GM12878 (cell line): ENCODE results near the gene TPO. TPM values are rescaled to one million over a fixed set of nuclear protein-coding genes. Genes with fewer than 3 reads are reported as not detected.

ENCODE experiments used
- ATAC-seq: fragments of 200-7000 bp; cut with Tn5 transposase; 3 replicates; pipeline ENCODE4 v1.9.1; 2020; ENCODE audit warnings: mild to moderate bottlenecking, moderate library complexity
- BruUV-seq: library from RNA; stranded (reverse); fragments of 400-500 nt; replicated peaks from 2 replicates; lab custom pipeline; 2021; lab: Mats Ljungman, UMichigan
- CTCF ChIA-PET: fragments of 300-600 bp; sonication (Branson Sonifier 250); formaldehyde crosslinking; extraction: SDS; loops from one replicate; lab custom pipeline; 2021; ENCODE audit warnings: inconsistent platforms; lab: Yijun Ruan, JAX
- POLR2A ChIA-PET: fragments of 350-600 bp; formaldehyde crosslinking; extraction: SDS; loops from one replicate; lab custom pipeline; 2021; ENCODE audit warnings: inconsistent platforms; lab: Charles Lee
- RAD21 ChIA-PET: fragments of 300-600 bp; sonication (Branson Sonifier 250); formaldehyde crosslinking; loops from one replicate; lab custom pipeline; 2023; ENCODE audit warnings: antibody characterized with exemption; ENCODE audit not compliant: unreplicated experiment; lab: Charles Lee
- SMC1A ChIA-PET: fragments of 300-600 bp; sonication (Branson Sonifier 250); formaldehyde crosslinking; loops from one replicate; lab custom pipeline; 2023; ENCODE audit not compliant: unreplicated experiment, uncharacterized antibody; lab: Charles Lee
- DNase-seq: peaks from one replicate; pipeline ENCODE4 v3.0.0-alpha.2; 2011; ENCODE audit warnings: low read depth, low spot score
- FAIRE-seq: peaks from 3 replicates; lab custom pipeline; 2011; peaks lifted over from hg19 to GRCh38; lab: Jason Lieb, UNC
- H2AFZ ChIP-seq: 2 replicates; pipeline ENCODE4 v1.6.0; 2011; ENCODE audit warnings: low read depth, low read length, control low read depth; ENCODE audit not compliant: control insufficient read depth
- H3K27ac ChIP-seq: 2 replicates; pipeline ENCODE4 v1.5.1; 2011; ENCODE audit warnings: control low read depth; ENCODE audit not compliant: control insufficient read depth, insufficient read depth
- H3K27me3 ChIP-seq, 2 experiments: replicated peaks in 1 of 2; 2 replicates each; pipeline versions ENCODE4 v1.6.0 to v1.6.1; 2011; ENCODE audit warnings: low read length in 1 of 2; ENCODE audit not compliant: control insufficient read depth in 2 of 2, insufficient read depth in 2 of 2
- H3K36me3 ChIP-seq, 2 experiments: 2 replicates each; pipeline ENCODE4 v1.5.1; 2011; ENCODE audit warnings: low read length in 1 of 2; ENCODE audit not compliant: control insufficient read depth in 2 of 2, insufficient read depth in 2 of 2
- H3K4me1 ChIP-seq: 2 replicates; pipeline ENCODE4 v1.6.1; 2011; ENCODE audit warnings: mild to moderate bottlenecking, low read length, moderate library complexity, mixed read lengths; ENCODE audit not compliant: control insufficient read depth, insufficient read depth
- H3K4me2 ChIP-seq: 2 replicates; pipeline ENCODE4 v1.6.0; 2011; ENCODE audit warnings: control low read depth; ENCODE audit not compliant: control insufficient read depth, insufficient read depth
- H3K4me3 ChIP-seq: fragments of 200-600 bp; sonication (generic); 2 replicates; pipeline ENCODE4 v1.5.1; 2016
- H3K79me2 ChIP-seq: 2 replicates; pipeline ENCODE4 v1.6.0; 2011; ENCODE audit warnings: low read length; ENCODE audit not compliant: control insufficient read depth, insufficient read depth
- H3K9ac ChIP-seq: 2 replicates; pipeline ENCODE4 v1.8.0; 2011; ENCODE audit warnings: low read length, control low read depth, mixed read lengths; ENCODE audit not compliant: control insufficient read depth, insufficient read depth
- H3K9me3 ChIP-seq: replicated peaks from 3 replicates; pipeline ENCODE4 v1.5.1; 2011; ENCODE audit warnings: mild to moderate bottlenecking, low read length; ENCODE audit not compliant: control insufficient read depth, insufficient read depth
- H4K20me1 ChIP-seq: 2 replicates; pipeline ENCODE4 v1.6.0; 2011; ENCODE audit not compliant: control insufficient read depth, insufficient read depth
- BCL3 ChIP-seq: IDR thresholded peaks from 2 replicates; pipeline ENCODE4 v1.6.1; 2011; ENCODE audit warnings: borderline replicate concordance, low read depth, mild to moderate bottlenecking, moderate library complexity, low read length; ENCODE audit not compliant: insufficient read depth, poor library complexity, severe bottlenecking
- CEBPB ChIP-seq, 2 experiments: fragments of 150-350 bp in 1 of 2; IDR thresholded peaks; 2 replicates each; pipeline ENCODE4 v1.6.1; 2012 to 2014; ENCODE audit warnings: low read depth in 2 of 2, low read length in 2 of 2, borderline replicate concordance in 1 of 2, inconsistent platforms in 1 of 2
- CUX1 ChIP-seq: IDR thresholded peaks from 2 replicates; pipeline ENCODE4 v1.6.1; 2012; ENCODE audit warnings: improper control_type of control experiment, low read depth, low read length; ENCODE audit not compliant: insufficient replicate concordance
- ETV6 ChIP-seq, 2 experiments: fragments of 450-650 bp in 1 of 2; IDR thresholded peaks in 1 of 2; conservative IDR thresholded peaks in 1 of 2; 2 replicates each; pipeline ENCODE4 v1.6.1; 2014; ENCODE audit warnings: antibody characterized with exemption in 1 of 2, borderline replicate concordance in 1 of 2, low read depth in 1 of 2, mild to moderate bottlenecking in 1 of 2, moderate library complexity in 1 of 2
- GATAD2B ChIP-seq: fragments of 450-650 bp; conservative IDR thresholded peaks from 2 replicates; pipeline ENCODE4 v1.6.1; 2017; ENCODE audit warnings: low read depth, mild to moderate bottlenecking, moderate library complexity
- HDAC6 ChIP-seq: fragments of 200-600 bp; sonication (generic); IDR thresholded peaks from one replicate; pipeline ENCODE4 v1.8.0; 2017; ENCODE audit warnings: antibody characterized with exemption; ENCODE audit not compliant: unreplicated experiment
- HDGF ChIP-seq: fragments of 450-650 bp; IDR thresholded peaks from 2 replicates; pipeline ENCODE4 v1.6.1; 2016; ENCODE audit warnings: antibody characterized with exemption
- IRF4 ChIP-seq: IDR thresholded peaks from 2 replicates; pipeline ENCODE4 v1.6.1; 2011; ENCODE audit warnings: low read depth, low read length
- KDM1A ChIP-seq: fragments of 200-600 bp; sonication (generic); IDR thresholded peaks from 2 replicates; pipeline ENCODE4 v1.6.1; 2016; ENCODE audit warnings: borderline replicate concordance
- MEF2A ChIP-seq: IDR thresholded peaks from 2 replicates; pipeline ENCODE4 v1.6.1; 2011; ENCODE audit warnings: low read depth, mild to moderate bottlenecking, low read length, moderate library complexity; ENCODE audit not compliant: insufficient read depth
- RCOR1 ChIP-seq: conservative IDR thresholded peaks from 2 replicates; pipeline ENCODE4 v1.6.1; 2012; ENCODE audit warnings: low read depth, low read length, improper control_type of control experiment
- RELA ChIP-seq: fragments of 450-650 bp; IDR thresholded peaks from 2 replicates; pipeline ENCODE4 v1.8.0; 2014; ENCODE audit warnings: borderline replicate concordance; ENCODE audit not compliant: partially characterized antibody
- RUNX3 ChIP-seq: IDR thresholded peaks from 2 replicates; pipeline ENCODE4 v1.6.1; 2012; ENCODE audit warnings: low read length, inconsistent platforms
- WRNIP1 ChIP-seq: IDR thresholded peaks from 2 replicates; pipeline ENCODE4 v1.6.1; 2011; ENCODE audit warnings: low read depth, low read length, improper control_type of control experiment, borderline replicate concordance
- WGBS: methylation state at CpG from one replicate; pipeline ENCODE4 v1.1.6; 2016; ENCODE audit warnings: low lambda C conversion rate; ENCODE audit not compliant: insufficient replicate concordance, insufficient coverage; ENCODE audit errors: missing lambda C conversion rate; 5-methylcytosine and 5-hydroxymethylcytosine counted together
- in situ Hi-C: fragments of 300-500 bp; cut with MboI; formaldehyde crosslinking; loops from 9 replicates; pipeline ENCODE4 v1.14.3; 2018; ENCODE audit warnings: mixed read lengths
- intact Hi-C: fragments of 100-400 bp; cut with micrococcal nuclease; formaldehyde crosslinking; loops from one replicate; pipeline ENCODE4 v1.14.2; 2022; ENCODE audit not compliant: unreplicated experiment
- polyA plus RNA-seq, 11 experiments: library from polyadenylated mRNA; depleted of rRNA in 4 of 11; unstranded in 6 of 11; stranded (reverse) in 5 of 11; fragments of >200 nt; fragmentation: Nextera tagmentation in 4 of 11; fragmentation: Illumina TruSeq in 1 of 11; extraction: Ambion mirVana in 4 of 11; extraction: Trizol in 1 of 11; gene quantifications; 1 replicate in 1 of 11; 2 replicates in 10 of 11; pipeline versions ENCODE4 v1.2.1 to v1.2.3, GENCODE V29; 2011 to 2016; ENCODE audit warnings: inconsistent platforms in 2 of 11, missing spikeins in 2 of 11, low read depth in 1 of 11
- total RNA-seq, 4 experiments: library from RNA; depleted of rRNA in 3 of 4; stranded (reverse); fragments of >200 nt in 3 of 4; fragmentation: Illumina TruSeq in 1 of 4; extraction: Trizol in 1 of 4; gene quantifications; 2 replicates each; pipeline versions ENCODE4 v1.2.1 to v1.2.3, GENCODE V29; 2013 to 2021

Gene TPO
- total and polyA plus RNA-seq, 10 of the 15 experiments (the other 5 are each of a cell fraction or from before 2014, with no cell fraction given) = 0.07 to 0.11 TPM; not detected in 8

GRCh38 chr2:1557467-1557820 is 144.2 kb downstream of the TPO start:
- ChIA-PET CTCF (interaction anchor here (0.6 kb wide), 1 partner anchor 418 kb away, joined by 4 read pairs; no protein-coding TSS in a partner anchor), POLR2A (no interaction called here), SMC1A (no interaction called here), RAD21 (no interaction called here)
- Histone ChIP-seq H3K9ac (no peak overlapping the region), H2AFZ (no peak overlapping the region), H4K20me1 (no peaks in the 10 kb centered on the region), H3K36me3 (no peaks in the 10 kb centered on the region), H3K9me3 (no peaks in the 10 kb centered on the region), H3K27me3 (no peaks in the 10 kb centered on the region), H3K27ac (no peak overlapping the region), H3K79me2 (no peaks in the 10 kb centered on the region), H3K4me1 (no peaks in the 10 kb centered on the region), H3K4me2 (no peak overlapping the region), H3K4me3 (no peak overlapping the region)
- no TSS peak for BruUV-seq
- WGBS = 57% methylated on average over 11 of the region's 11 CpGs
- no peak for ATAC-seq
- in situ Hi-C loops = no loop called here
- no peak for FAIRE-seq
- intact Hi-C loops = no loop called here
- DNase-seq = no peak
- TF ChIP-seq ETV6 (conservative IDR thresholded peaks at IDR 0.05 in 1 of 2, IDR thresholded peaks at IDR 0.05 in 1 of 2; ENCODE audit: borderline replicate concordance in 1 of 2, low read depth in 1 of 2) (no peak), WRNIP1 (no peak), HDGF (no peak), BCL3 (no peak), KDM1A (no peak), CUX1 (no peak), RCOR1 (no peak), RUNX3 (no peak), MEF2A (no peak), RELA (no peak), HDAC6 (no peak), CEBPB (IDR thresholded peaks at IDR 0.05; ENCODE audit: borderline replicate concordance in 1 of 2, low read depth in 2 of 2, low read length in 2 of 2) (no peak), GATAD2B (no peak), IRF4 (no peak)
